SKM-1 treated with dmso at 0.1 percent for 144 hours (cell line): Measurements from ENCODE around the gene AOPEP.

ENCODE experiments used
- DNase-seq: peaks from one replicate; lab custom pipeline; 2025; ENCODE audit not compliant: unreplicated experiment; lab: John Stamatoyannopoulos, UW

AOPEP gene

DNA sequence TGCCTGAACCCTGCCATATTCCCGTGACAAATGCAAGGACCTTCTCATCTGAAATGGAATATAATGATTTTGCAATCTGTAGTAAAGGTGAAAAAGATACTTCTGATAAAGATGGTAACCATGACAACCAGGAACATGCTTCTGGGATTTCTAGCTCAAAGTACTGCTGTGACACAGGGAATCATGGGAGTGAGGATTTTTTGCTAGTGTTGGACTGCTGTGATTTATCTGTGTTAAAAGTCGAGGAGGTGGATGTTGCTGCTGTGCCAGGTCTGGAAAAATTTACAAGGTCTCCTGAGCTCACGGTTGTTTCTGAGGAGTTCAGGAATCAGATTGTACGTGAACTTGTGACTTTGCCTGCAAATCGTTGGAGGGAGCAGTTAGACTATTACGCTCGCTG lies 33.5 kb downstream of the AOPEP start:
- DNase-seq = no peak

DNA sequence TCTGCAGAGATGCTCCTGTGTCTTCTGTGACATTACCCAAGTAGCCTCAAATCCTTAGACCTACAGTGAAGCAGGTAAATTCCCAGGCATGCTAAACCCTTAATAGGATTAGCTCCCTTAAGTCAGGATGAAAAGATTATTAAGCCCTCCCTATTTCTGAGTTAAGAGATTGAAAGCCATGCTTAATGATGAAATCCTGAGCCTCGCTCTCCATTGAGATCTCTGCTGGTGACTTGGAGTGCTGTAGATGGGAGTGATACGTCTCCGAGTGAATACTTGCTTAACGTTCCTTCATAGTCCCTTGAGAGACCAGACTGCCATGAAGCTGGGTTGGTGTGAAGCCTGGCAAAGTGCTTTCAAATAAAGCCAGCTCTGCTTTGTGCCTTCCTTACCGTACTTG lies 34.2 kb downstream of the AOPEP start:
- DNase-seq = no peak

DNA sequence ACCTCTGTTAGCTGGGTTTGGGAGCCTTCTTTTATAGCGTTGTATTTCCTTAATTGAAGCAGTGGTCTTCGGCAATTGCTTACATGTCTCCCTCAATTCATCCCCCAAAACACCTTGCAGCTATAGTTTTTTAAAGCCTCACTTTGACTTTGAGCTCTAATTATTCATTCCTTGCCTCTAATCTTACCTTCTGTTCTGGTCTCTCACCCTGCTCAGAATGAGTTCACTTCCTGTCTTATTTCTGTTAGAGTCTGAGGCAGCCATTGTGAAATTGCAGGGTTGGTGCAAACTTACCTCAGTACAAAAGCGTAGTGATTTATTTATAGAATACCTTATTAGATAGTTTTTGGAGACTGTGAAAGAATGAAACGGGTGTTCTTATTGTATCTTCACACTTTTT lies 35.0 kb downstream of the AOPEP start:
- no peak for DNase-seq

DNA sequence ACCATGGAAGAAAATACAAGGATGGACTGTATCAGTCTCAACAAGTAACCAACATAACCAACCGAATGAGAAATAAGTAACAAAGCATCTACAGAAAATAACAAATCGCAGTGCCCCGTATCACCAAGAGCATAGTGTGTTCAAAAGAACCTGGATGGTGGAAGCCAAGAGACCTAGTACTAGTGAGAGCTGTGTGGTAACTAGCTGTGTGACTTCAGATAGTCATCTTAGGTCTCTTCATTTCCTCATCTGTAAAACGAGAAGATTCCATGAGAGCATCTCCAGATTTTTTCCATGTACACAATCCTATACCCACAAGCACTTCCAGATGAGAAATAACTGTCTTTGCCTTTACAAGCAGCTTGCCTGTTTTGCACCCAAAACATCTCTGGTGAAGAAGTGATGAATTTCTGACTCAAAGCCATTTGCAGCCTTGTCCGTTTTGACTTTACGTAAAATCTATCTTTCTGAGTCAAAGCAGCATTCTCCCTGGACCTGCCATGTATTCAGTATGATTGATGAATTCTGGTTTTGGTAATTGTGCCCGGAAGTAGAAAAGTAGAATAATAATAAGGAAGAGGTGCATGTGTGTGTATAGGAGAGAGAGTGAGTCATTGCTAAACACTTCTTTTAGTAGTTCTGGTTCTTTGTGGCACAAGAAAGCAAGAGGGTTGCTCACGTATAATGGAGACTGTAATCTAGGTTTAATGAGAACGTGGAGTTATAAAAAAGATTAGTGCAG lies 41.0 kb downstream of the AOPEP start:
- no peak for DNase-seq

DNA sequence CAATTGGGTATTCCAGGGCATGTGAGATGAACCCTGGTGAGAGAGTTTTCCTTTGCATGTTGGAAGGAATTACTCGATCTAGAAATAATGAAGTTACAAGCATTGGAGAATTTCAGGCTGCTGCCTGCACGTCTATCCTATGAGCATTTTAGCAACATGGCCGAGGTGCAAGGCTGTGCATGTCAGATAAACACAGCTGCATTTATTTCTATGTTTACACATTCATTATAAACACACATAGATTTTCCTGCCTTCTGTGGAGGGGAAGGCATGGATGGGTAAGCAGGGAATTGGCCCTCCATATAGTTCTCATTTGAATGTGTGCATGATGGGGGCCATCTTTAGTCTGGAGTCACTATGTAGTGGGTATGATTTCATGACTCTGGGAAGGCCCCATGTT lies 42.3 kb downstream of the AOPEP start:
- DNase-seq = no peak

DNA sequence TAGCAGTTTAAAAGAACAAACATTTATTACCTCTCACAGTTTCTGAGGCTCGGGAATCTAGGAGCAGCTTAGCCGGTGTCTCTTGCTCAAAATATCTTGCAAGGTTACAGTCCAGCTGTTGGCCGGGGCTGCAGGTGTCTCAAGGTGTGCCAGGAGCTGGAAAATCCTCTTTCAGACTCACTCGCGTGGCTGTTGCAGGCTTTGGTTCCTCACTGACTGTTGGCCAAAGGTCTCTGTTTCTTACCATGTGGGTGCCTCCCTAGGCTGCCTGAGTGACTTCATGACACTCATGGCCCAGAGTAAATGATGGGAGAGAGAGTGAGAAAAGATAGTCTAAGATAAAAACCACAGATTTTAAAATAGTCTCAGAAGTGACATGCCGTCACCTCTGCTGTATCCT lies 43.8 kb downstream of the AOPEP start:
- DNase-seq = no peak

DNA sequence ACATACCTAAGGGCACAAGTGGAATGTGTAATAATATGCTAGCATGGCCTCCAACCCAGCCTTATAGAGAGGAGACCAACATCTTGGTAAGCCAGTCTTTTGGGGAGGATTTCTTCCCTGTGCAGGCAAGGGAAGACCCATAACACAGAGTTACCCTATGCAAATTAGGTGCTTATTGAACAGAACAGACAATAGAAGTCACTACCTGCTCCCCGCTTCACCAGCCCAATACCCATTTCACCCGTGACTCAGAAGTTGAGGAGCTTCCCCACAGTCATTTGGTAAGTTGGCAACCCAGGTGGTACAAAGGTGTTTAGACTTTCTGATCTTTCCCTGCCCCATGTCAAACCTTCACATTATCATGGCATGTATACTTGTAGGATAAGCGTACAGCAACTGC lies 44.6 kb downstream of the AOPEP start:
- no peak for DNase-seq

DNA sequence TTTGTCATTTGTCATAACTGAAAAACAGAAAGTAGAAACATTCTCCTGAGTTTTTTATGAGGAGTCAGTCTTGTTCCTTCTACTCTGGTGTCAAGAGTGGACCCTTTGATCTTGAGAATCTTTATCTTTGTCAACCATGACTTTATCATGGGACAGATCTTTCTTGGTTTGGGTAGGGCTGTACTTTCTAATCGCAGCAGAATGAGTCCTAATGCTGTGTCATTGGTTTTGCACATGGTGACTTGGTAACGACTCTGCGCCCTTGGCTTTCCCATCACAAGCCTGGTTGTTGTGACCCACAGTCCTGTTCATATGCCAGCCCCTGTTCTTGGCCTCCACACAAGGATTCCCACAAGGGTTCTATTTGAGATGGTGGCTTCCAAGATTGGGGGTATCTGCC lies 45.6 kb downstream of the AOPEP start:
- no peak for DNase-seq

DNA sequence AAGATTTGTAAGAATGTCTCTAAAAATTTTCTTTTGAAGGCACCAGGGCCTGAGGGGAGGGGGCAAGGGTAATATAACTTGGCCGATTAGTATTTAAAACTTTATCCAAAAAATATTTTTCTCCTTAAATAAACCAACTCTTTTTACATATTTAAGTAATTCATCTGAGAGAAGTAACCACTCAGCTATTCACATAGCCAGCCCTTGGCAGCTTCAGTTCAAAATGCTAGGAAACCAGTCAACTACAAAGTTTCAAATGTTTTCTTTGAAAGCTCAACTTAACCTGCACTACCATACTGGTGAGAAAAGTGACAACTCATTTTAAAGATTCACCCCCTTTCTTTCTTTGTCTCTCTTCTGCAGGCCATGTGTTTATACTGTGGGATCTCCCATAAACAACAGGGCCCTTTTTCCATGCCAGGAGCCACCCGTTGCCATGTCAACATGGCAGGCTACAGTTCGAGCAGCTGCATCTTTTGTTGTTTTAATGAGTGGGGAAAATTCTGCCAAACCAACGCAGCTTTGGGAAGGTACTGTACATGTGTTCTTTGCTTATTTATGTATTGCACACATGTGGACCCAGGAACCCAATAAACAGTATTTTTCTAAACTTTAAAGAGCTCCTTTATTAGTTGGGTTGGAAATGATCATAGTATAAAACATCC lies 46.3 kb downstream of the AOPEP start:
- DNase-seq = no peak

DNA sequence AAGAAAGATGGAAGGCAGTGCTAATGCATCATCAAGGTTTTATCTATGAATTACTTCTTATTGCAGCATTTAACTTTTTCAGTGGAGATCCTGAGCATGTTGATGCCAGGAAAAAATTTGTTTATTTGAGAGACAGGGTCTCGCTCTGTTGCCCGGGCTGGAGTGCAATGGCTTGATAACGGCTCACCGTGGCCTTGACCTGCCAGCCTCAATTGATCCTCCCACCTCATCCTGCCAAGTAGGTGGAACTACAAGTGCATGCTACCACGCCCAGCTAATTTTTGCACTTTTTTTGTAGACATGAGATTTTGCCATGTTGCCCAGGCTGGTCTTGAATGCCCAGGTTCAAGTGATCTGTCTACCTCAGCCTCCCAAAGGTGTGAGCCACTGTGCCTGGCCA lies 47.2 kb downstream of the AOPEP start:
- no peak for DNase-seq

DNA sequence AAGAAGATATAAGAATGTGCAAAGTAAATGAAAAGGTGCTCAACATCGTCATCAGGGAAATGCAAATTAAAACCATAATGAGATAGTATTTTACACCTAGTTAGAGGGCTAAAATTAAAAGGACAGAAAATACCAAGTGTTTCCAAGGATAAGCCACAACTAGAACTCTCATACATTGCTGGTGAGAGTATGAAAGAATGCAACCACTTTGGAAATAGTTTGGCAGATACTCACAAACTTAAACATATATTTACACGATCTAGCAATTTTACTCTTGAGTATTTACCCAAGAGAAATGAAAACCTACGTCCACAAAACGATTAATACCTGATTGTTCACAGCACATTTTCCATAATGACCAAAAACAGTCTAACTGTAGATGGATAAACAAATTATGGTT lies 51.5 kb downstream of the AOPEP start:
- DNase-seq = no peak

DNA sequence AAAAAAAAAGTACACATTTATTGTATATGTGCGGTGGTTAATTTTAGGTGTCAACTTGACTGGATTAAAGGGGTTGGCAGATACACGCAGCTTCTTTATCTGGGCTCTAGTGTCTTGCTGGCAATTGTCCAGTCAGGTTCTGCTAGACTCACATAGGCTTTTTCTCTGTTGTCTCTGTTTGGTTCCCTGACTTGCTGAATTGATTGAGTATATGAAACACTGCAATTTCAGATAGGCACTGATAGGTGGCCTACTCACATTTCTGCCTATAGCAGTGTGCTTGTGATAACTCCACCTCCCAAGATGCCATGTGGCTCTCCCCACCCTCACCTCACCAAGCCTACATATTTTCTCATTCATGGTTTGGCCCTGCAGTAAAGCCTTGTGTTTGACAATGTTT lies 52.5 kb downstream of the AOPEP start:
- DNase-seq = no peak

DNA sequence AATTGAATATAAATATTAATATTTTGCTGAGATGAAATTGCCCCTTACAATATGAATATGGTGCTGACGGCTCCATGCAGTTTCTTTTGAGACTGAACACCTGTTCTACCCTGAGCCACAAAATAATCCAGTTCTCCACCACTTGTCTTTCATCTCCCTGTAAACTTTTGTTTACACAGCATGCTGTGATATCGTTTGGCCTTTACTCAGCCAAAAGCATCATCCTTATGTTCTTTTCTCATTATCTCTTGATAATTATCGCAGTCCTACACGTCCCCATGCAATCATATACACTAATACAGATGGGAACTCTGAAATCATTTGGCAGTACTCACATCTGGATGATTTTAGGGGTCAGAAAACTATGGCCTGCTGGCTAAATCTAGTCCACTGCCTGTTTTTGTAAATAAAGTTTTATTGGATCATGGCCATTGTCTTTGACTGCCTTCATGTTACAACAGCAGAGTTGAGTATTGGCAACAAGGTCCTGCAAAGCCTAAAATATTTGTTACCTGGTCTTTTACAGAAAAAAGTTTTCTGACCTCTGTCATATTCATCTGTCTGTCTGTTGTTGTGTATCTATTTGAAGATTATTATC lies 53.3 kb downstream of the AOPEP start:
- DNase-seq = no peak

DNA sequence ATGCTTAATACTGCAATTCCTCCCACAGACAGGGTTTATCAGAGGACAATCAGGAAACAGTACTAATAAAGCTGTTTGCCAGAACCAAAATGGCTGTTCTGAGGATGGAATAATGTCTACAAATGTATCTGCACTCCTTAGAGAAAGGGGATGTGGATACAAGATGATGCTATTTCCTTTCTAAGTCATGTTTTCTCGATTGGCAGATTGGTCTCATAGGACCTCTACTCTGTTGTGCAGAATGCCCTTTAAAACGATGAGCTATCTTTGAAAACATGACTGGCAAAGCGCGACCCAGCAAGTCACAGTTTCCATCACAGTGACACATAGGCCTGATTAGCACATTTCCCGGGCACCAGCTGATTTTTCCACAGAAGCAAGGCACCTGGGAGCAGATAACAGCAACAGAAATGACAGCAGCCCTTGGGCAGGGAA lies 54.0 kb downstream of the AOPEP start:
- DNase-seq = no peak

DNA sequence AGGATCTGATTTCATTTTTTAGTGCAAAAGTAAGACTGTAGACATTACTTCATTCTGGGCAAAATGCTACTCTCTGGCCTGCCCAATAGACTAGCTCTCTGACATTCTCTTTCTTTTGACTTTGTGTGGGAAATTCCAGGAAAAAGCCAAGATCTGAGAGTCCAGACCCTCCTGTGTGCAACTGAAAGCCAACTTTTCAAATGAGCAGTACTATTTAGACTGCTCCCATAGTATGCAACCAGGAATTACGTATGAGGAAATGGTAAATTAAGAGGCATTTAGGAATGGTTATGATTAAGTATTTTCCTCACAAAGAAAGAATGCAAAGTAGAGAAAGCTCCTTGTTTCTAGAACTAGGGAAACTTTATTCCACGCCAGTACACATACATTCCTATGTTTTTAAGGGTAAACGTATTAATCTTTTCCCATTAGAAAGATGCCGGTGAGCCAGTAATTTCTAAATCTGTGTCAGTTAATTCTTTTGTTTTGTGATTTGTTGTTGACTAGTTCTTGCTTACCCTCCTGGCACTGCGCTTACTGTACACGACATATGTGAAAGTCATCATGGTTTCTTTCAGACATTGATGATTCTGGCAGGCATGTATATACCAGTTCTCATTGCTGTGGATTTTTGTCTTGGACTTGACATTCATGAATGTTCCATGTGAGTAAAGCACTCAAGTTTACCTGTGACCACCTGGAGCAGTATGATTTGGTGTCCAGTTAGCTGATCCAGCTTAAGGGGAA lies 56.0 kb downstream of the AOPEP start:
- no peak for DNase-seq

DNA sequence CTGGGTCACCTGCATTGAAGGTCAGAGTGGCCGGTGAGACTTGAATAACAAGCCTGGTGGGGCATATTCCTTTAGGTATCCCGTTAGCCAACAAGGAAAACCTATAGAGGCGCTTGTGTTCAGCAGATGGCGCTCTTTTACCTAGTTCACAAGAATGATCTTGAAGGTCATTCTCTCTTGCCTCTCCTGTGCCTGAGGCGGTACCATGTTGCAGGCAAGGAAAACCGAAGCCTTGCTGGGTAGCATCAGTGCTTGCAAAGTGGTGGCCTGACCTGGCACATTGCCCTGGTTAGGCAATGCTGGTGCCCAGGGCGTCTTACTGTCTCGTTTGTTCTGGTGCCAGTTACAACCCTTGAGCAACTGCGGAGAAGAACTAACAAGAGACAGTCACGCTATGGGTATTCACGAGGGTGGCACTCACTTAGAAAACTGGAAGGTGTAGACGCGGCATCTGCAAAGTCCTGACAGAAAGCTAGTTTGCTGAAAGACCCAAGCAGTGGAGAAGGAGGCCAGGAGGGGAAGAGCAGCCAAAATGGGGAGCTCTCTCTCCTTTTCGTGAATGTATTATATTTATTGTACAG lies 56.7 kb downstream of the AOPEP start:
- no peak for DNase-seq

DNA sequence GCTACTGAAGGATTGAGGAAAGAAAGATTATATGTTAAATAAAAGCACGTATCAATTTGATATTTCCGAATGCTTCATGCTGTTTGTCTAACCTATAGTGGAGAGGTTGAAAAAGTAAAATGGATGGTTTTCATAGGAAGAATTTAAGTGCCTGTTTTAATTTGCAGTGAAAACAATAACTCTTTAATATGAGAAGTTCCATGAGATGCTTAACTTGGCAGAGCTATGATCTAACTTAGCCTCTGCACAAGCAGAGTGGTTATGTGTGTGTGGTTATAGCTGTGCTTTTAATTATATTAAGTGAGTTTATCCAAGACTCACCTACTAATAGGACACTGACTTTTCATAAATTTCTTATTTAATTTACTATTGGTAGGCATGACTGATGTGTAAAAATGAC lies 57.4 kb downstream of the AOPEP start:
- no peak for DNase-seq

DNA sequence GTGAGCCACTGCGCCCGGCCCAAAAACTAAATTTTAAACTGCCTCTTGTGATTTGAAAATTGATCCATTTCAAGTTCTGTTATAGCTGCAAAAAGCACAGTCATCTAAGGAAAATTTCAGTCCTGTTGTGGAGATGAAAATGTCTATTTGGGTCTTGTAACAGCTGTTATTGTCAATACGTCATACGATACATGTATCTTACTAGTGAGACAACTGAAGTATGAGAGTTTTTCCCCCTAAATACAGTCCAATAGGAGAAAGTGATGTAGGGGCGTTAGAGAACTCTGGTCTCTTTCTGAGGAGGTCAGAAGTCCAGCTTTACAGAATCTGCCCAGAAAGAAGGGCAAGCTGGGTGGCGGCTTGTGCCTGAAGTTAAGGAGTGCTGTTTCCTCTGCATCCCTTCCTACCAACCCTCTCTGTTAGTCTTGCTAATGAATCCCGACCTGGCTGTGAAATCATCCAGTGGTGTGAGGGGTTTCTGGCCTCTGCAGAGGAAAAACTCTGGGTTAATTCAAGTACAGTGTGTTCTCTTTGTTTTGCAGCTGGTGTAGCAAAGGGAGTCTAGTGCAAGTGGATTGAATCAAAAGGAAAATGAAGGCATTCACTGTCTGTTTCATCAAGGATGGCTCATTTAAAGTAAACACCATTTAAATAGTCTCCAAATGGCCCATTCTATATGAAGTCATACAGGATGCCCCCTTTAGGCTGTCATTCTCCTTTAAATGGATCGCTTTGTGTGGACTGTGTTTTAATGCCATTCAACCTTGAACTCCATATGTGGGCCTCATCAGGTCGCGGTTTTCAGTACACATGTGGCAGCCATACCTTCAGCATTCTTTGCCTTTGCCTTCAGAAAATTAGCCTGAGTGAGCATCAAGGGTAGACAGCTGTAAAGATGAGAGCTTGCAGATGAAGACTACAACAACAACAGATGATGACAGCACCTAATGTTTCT lies 59.0 kb downstream of the AOPEP start:
- DNase-seq = no peak

DNA sequence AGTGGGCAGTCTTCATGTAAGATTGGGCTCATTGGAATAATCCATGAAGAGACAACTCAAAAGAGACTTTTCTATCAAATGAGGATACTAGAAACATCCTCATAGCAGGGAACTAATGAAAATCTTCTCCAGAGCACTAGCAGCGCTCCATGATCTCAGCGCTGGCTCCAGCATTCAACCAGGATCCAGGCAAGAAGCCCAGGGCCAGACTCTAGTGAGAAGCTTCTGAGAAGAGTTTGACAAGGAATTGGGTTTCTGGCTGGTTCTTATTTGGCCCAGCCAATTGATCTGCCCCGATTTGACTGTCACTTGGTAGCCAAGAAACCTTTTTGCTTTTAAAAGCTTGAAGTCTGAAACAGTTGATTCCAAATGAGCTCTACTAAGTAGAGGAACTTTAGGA lies 60.1 kb downstream of the AOPEP start:
- no peak for DNase-seq

DNA sequence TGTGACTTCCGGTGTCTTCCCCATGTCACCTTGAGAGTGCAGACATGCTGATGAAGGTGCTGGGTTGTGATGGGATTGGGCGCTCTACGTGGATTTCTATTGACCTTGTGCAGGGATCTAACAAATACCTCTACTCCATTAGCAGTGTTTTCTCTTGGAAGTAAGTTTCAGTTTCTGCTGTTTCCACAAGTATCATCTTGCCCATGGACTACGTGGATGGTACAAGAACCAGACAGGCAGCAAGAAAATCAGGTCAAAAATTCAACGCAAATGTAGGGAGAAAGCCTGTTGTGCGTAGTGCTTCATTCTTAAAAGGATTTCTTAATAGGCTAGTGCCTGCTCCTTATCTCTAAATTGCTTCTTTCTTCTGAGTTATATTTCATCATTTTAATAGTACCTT lies 60.8 kb downstream of the AOPEP start:
- DNase-seq = no peak
